Panc1 (cell line): ENCODE measurements around the gene PATE4.

Experiments used
- CTCF ChIP-seq: fragments of 450-650 bp; IDR thresholded peaks from 2 replicates; pipeline ENCODE4 v1.5.1; 2017; ENCODE audit warnings: mild to moderate bottlenecking
- POLR2AphosphoS5 ChIP-seq: IDR thresholded peaks from 2 replicates; pipeline ENCODE4 v1.6.1; 2012; ENCODE audit warnings: mild to moderate bottlenecking, low read depth, low read length, moderate library complexity
- REST ChIP-seq, 2 experiments: IDR thresholded peaks; 2 replicates each; pipeline ENCODE4 v1.6.1; 2011 to 2012; ENCODE audit warnings: low read depth in 2 of 2, control low read depth in 1 of 2, low read length in 1 of 2, mild to moderate bottlenecking in 1 of 2, moderate library complexity in 1 of 2; ENCODE audit not compliant: insufficient read depth in 1 of 2
- TCF7L2 ChIP-seq: IDR thresholded peaks from 2 replicates; pipeline ENCODE4 v1.6.1; 2011; ENCODE audit warnings: mild to moderate bottlenecking, low read depth, low read length, inconsistent platforms

- TF ChIP-seq CTCF (no peak), POLR2AphosphoS5 (no peak), TCF7L2 (no peak), REST (IDR thresholded peaks at IDR 0.05; ENCODE audit: insufficient read depth in 1 of 2, low read depth in 2 of 2, low read length in 1 of 2) (no peak)
These were observed 2.6 kb downstream of the PATE4 start for GRCh38 chr11:125835748-125836147.
